Measurements from ENCODE around the gene A2ML1. TPM values are rescaled to one million over a fixed set of nuclear protein-coding genes. Genes with fewer than 3 reads are reported as not detected.
"Not testable (repeated sequence)": the region's sequence is repeated elsewhere in the genome, so short reads cannot be mapped to it uniquely, and the experiment has no call there.

Gene A2ML1
- total and polyA plus RNA-seq, 7 donors: 0.06 to 0.60 TPM; not detected in 5

DNA sequence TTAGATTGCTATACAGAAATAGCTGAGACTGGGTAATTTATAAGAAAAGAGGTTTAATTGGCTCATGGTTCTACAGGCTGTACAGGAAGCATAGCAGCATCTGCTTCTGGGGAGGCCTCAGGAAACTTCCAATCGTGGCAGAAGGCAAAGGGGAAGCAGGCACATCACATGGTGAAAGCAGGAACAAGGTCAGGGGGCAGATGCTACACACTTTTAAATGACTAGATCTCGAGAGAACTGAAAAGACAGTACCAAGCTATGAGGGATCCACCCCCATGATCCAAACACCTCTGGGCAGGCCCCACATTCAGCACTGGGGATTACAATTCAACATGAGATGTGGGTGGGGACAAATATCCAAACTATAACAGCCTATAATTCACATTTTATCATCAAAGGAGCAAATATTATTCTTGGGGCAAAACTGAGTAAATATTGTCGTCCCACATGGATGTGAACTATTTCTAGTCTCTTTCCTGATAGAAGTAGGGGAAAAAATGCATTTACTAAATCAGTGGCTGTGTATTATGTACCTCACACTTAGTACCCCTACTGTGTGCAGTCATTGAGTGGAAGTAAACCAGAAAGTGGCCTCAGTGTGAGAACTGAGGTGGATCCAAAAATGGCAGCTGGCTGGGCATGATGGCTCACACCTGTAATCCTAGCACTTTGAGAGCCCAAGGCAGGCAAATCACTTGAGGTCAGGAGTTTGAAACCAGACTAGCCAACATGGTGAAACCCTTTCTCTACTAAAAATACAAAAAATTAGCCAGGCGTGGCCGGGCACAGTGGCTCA lies 25.4 kb upstream of the A2ML1 start:
- H3K27me3 ChIP-seq: no peaks in the 10 kb centered on the region
- no peaks in the 10 kb centered on the region for H3K9me3 ChIP-seq
- TF ChIP-seq POLR2A (IDR thresholded peaks at IDR 0.05): no peak
- TF ChIP-seq POLR2AphosphoS5 (IDR thresholded peaks at IDR 0.05): no peak
- no peak for TF ChIP-seq CTCF (IDR thresholded peaks at IDR 0.05)
- no peaks in the 10 kb centered on the region for H3K36me3 ChIP-seq
- intact Hi-C loops (cut with DNase I): no loop called here
- no peak overlapping the region for H3K27ac ChIP-seq
- H3K4me1 ChIP-seq: no peaks in the 10 kb centered on the region
- H3K4me3 ChIP-seq: no peak overlapping the region
- WGBS, 2 donors: 60 to 77% methylated on average over 5 of the region's 5 CpGs
- no peak for DNase-seq

DNA sequence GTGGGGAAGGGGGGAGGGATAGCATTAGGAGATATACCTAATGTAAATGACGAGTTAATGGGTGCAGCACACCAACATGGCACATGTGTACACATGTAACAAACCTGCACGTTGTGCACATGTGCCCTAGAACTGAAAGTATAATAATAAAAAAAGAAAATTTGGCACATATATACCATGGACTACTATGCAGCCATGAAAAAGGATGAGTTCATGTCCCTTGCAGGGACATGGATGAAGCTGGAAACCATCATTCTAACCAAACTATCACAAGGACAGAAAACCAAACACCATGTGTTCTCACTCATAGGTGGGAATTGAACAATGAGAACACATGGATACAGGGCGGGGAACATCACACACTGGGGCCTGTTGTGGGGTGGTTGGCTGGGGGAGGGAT lies 21.2 kb upstream of the A2ML1 start:
- H3K9me3 ChIP-seq; H3K27me3 ChIP-seq; intact Hi-C loops (cut with DNase I); DNase-seq; H3K4me1 ChIP-seq; H3K27ac ChIP-seq; H3K4me3 ChIP-seq; H3K36me3 ChIP-seq: not testable (repeated sequence)
- WGBS, 2 donors: 89 to 97% methylated on average over 3 of the region's 3 CpGs

GRCh38 chr12:8804833-8805232 lies 17.6 kb upstream of the A2ML1 start:
- H3K4me3 ChIP-seq; H3K27me3 ChIP-seq; DNase-seq; H3K27ac ChIP-seq; H3K36me3 ChIP-seq; H3K4me1 ChIP-seq; intact Hi-C loops (cut with DNase I); H3K9me3 ChIP-seq: not testable (repeated sequence)
- WGBS, 2 donors: 30 to 74% methylated on average over 3 of the region's 3 CpGs

GRCh38 chr12:8805487-8805886 lies 16.9 kb upstream of the A2ML1 start:
- DNase-seq; H3K27ac ChIP-seq; H3K36me3 ChIP-seq; H3K4me1 ChIP-seq; H3K9me3 ChIP-seq; H3K27me3 ChIP-seq; H3K4me3 ChIP-seq; intact Hi-C loops (cut with DNase I): not testable (repeated sequence)
- WGBS, 2 donors: 78 to 88% methylated on average over 11 of the region's 11 CpGs

DNA sequence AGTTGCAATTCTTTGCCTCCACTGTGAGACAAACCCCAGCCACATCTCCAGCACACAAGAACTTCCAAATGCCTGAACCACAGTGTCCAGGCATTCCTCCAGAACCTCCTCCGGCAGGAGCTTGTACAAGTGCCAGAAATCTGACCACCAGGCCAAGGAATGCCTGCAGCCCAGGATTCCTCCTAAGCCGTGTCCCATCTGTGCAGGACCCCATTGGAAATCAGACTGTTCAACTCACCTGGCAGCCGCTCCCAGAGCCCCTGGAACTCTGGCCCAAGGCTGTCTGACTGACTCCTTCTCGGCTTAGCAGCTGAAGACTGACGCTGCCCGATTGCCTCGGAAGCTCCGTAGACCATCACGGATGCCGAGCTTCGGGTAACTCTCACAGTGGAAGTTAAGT lies 15.3 kb upstream of the A2ML1 start:
- intact Hi-C loops (cut with DNase I); H3K9me3 ChIP-seq; H3K4me3 ChIP-seq; H3K36me3 ChIP-seq; DNase-seq; H3K27me3 ChIP-seq; H3K4me1 ChIP-seq; H3K27ac ChIP-seq: not testable (repeated sequence)
- WGBS, 2 donors: 88 to 90% methylated on average over 11 of the region's 11 CpGs

DNA sequence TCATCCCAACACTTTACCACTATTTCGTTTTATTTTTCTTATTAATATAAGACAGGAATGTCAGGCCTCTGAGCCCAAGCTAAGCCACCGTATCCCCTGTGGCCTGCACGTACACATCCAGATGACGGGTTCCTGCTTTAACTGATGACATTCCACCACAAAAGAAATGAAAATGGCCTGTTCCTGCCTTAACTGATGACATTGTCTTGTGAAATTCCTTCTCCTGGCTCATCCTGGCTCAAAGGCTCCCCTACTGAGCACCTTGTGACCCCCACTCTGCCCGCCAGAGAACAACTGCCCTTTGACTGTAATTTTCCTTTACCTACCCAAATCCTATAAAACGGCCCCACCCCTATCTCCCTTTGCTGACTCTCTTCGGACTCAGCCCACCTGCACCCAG lies 12.3 kb upstream of the A2ML1 start:
- H3K4me3 ChIP-seq; DNase-seq; H3K4me1 ChIP-seq; H3K27ac ChIP-seq; H3K36me3 ChIP-seq; intact Hi-C loops (cut with DNase I); H3K27me3 ChIP-seq; H3K9me3 ChIP-seq: not testable (repeated sequence)
- 66 to 79% methylated on average over 7 of the region's 7 CpGs for WGBS, 2 donors

DNA sequence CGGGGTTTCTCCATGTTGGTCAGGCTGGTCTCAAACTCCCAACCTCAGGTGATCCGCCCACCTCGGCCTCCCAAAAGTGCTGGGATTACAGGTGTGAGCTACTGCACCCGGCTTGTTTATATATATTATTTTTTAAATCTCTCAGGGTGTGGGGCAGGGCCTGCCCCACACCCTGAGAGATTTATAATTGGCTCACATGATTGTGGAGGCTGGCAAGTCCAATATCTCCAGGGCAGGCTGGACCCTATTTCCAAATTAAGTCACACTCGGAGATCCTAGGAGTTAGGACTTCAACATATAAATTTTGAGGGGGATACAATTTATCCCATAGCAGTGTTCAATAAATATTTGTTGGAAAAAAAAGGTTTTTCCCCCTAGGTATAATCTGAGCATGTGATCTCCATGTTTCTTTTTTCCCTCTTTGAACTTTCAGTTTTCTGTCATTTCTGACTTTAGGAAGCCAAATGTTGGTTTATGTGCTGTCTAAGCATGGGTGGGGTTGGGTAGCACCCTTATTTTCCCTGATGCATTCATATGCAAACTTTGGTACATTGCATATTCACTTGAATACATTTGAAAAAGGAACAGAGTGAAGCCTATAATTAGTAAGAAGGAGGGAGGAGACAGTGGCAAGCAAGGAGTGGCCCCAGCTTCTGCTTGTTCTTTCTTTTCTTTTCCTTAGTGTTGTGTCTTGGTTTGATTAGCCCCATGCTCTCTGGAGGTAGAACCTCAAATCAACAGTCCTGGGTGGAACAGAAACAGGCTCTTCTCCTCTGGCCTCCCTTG lies 8.7 kb upstream of the A2ML1 start:
- Histone ChIP-seq H3K4me3 (no peak overlapping the region), H3K27me3 (no peaks in the 10 kb centered on the region), H3K36me3 (no peaks in the 10 kb centered on the region), H3K4me1 (no peaks in the 10 kb centered on the region), H3K9me3 (no peaks in the 10 kb centered on the region), H3K27ac (no peak overlapping the region)
- no peak for DNase-seq
- intact Hi-C loops (cut with DNase I): no loop called here
- TF ChIP-seq POLR2AphosphoS5 (IDR thresholded peaks at IDR 0.05) (no peak), EP300 (IDR thresholded peaks at IDR 0.05) (no peak), POLR2A (IDR thresholded peaks at IDR 0.05) (no peak), CTCF (IDR thresholded peaks at IDR 0.05) (no peak)
- WGBS, 2 donors: 67 to 80% methylated on average over 5 of the region's 5 CpGs
